Measurements from ENCODE around the gene WNK2. TPM values are rescaled to one million over a fixed set of nuclear protein-coding genes. Genes with fewer than 3 reads are reported as not detected.

Gene WNK2
- total RNA-seq, 1 donor from 2014 or later = 218 TPM

GRCh38 chr9:93317495-93318094, 133.7 kb downstream of the WNK2 start:
- intact Hi-C loops (cut with micrococcal nuclease) = no loop called here
- no peak for DNase-seq

GRCh38 chr9:93318480-93318879, 134.5 kb downstream of the WNK2 start:
- Histone ChIP-seq H3K27me3 (ENCODE audit: low read depth) (peaks cover 4% of the 10 kb centered on the region), H3K36me3 (peaks cover 17% of the 10 kb centered on the region), H3K9me3 (replicated peaks) (no peaks in the 10 kb centered on the region), H3K4me3 (no peak overlapping the region), H3K27ac (replicated peaks) (no peak overlapping the region), H3K4me1 (no peaks in the 10 kb centered on the region)
- intact Hi-C loops (cut with micrococcal nuclease) = no loop called here
- no peak for DNase-seq
- TF ChIP-seq CTCF (IDR thresholded peaks at IDR 0.05; ENCODE audit: borderline replicate concordance) = no peak

More at GRCh38 chr9:93317495-93318094, 133.7 kb downstream of the WNK2 start:
- H3K27ac ChIP-seq (replicated peaks) = no peak overlapping the region
- no peaks in the 10 kb centered on the region for H3K4me1 ChIP-seq
- no peaks in the 10 kb centered on the region for H3K9me3 ChIP-seq (replicated peaks)
- peaks cover 4% of the 10 kb centered on the region for H3K27me3 ChIP-seq (ENCODE audit: low read depth)
- peaks cover 18% of the 10 kb centered on the region for H3K36me3 ChIP-seq
- TF ChIP-seq CTCF (IDR thresholded peaks at IDR 0.05; ENCODE audit: borderline replicate concordance) = no peak
- no peak overlapping the region for H3K4me3 ChIP-seq

GRCh38 chr9:93319301-93319991, 135.5 kb downstream of the WNK2 start:
- intact Hi-C loops (cut with micrococcal nuclease) = no loop called here
- Histone ChIP-seq H3K36me3 (peaks cover 17% of the 10 kb centered on the region), H3K27ac (replicated peaks) (no peak overlapping the region), H3K4me1 (no peaks in the 10 kb centered on the region), H3K9me3 (replicated peaks) (no peaks in the 10 kb centered on the region), H3K4me3 (no peak overlapping the region), H3K27me3 (ENCODE audit: low read depth) (peaks cover 4% of the 10 kb centered on the region)
- DNase-seq = no peak
- no peak for TF ChIP-seq CTCF (IDR thresholded peaks at IDR 0.05; ENCODE audit: borderline replicate concordance)

GRCh38 chr9:93319992-93320500, 136.1 kb downstream of the WNK2 start:
- TF ChIP-seq CTCF (IDR thresholded peaks at IDR 0.05; ENCODE audit: borderline replicate concordance) = no peak
- Histone ChIP-seq H3K27ac (replicated peaks) (no peak overlapping the region), H3K36me3 (peaks cover 17% of the 10 kb centered on the region), H3K4me1 (no peaks in the 10 kb centered on the region), H3K9me3 (replicated peaks) (no peaks in the 10 kb centered on the region), H3K27me3 (ENCODE audit: low read depth) (peaks cover 4% of the 10 kb centered on the region), H3K4me3 (no peak overlapping the region)
- DNase-seq = no peak
- intact Hi-C loops (cut with micrococcal nuclease) = no loop called here

- Histone ChIP-seq H3K36me3 (peaks cover 17% of the 10 kb centered on the region), H3K4me3 (no peak overlapping the region), H3K27ac (replicated peaks) (no peak overlapping the region), H3K9me3 (replicated peaks) (no peaks in the 10 kb centered on the region), H3K4me1 (no peaks in the 10 kb centered on the region), H3K27me3 (ENCODE audit: low read depth) (peaks cover 4% of the 10 kb centered on the region)
- intact Hi-C loops (cut with micrococcal nuclease) = no loop called here
- DNase-seq = no peak
- no peak for TF ChIP-seq CTCF (IDR thresholded peaks at IDR 0.05; ENCODE audit: borderline replicate concordance)
Observed at GRCh38 chr9:93320591-93321219, 136.8 kb downstream of the WNK2 start.

All from left ventricle myocardium inferior (tissue), 1 donor.